Stimulated activated CD4-positive, alpha-beta T cell treated with anti-CD3 and anti-CD28 coated beads, Interleukin-2, amount 100 ng/mL, for 24 hours (primary cell): Measurements from ENCODE around the gene DAPL1.
A peak's percentile ranks its signal among the peaks of the same experiment; 100 is the strongest.

Experiments used
- DNase-seq, 2 donors: peaks; one replicate each; pipeline ENCODE4 v3.0.0-alpha.2; 2020

DAPL1 gene, protein sequence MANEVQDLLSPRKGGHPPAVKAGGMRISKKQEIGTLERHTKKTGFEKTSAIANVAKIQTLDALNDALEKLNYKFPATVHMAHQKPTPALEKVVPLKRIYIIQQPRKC

GRCh38 chr2:158795195-158795924 is at the start of gene DAPL1:
Gene DAPL1, plus strand, starts transcription at chr2:158795317. Its CDS starts 56 bp downstream, at chr2:158795373.
- DNase-seq, result no peak

DNA sequence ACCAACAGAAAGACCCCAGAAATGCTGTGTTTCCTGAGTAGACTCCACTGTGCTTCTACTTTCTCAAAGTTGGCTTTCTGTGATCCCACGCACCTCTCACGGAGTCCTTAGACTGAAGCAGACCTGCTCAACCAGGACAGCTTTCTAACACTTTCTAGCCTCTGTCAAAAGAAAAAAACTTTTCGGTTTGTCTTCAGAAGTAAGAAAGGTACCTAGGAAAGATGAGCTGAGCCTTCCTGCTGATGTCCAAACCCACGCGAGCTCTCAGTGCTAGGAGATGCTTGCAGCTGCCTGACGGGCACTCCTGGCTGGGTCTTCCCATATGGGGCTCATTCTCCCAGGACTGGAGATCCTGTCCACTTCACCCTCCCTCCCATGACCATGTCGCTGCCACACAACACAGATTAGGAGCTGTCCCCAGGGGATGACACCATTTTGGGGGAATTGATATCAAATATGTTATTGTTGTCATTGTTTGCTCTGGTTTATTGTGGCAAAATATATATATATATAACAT is 49.2 kb upstream of the DAPL1 start:
- no peak for DNase-seq

DNA sequence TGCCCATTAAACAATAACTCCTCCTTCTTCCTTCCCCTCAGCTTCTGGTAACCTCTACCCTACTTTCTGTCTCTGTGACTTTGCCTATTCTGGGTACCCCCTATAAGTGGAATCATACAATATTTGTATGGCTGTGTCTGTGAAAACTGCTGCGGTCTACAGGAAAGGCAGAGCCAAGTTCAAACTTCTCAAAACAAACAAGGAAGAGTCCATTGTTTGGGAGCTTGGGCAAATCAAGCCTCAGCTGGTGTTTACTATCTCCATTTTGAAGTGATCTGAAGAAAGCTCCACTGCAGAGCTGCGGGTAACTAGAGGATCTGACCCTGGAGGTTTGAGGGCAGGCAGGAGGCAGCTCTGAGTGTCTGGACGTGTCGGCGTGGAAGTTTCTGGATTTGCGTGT is 48.6 kb upstream of the DAPL1 start:
- DNase-seq, result no peak

DNA sequence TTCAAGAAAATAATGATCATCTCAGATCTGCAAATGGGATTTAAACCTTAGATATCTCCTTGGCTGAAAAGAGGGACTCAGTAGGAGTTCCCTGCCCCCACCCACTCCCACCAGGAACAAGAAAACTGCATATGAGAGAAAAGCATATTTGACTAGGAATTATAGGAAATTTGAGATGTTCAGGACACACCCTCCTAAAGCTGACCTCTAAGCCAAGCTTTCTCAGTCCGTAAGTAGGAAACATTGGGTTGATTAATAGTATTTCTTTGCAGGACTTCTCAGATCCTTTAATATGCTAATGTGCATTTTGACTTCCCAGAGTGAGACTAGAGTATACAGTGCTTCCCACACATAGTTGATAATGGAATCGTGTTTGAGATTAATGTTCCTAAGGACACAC is 47.8 kb upstream of the DAPL1 start:
- DNase-seq, result no peak

DNA sequence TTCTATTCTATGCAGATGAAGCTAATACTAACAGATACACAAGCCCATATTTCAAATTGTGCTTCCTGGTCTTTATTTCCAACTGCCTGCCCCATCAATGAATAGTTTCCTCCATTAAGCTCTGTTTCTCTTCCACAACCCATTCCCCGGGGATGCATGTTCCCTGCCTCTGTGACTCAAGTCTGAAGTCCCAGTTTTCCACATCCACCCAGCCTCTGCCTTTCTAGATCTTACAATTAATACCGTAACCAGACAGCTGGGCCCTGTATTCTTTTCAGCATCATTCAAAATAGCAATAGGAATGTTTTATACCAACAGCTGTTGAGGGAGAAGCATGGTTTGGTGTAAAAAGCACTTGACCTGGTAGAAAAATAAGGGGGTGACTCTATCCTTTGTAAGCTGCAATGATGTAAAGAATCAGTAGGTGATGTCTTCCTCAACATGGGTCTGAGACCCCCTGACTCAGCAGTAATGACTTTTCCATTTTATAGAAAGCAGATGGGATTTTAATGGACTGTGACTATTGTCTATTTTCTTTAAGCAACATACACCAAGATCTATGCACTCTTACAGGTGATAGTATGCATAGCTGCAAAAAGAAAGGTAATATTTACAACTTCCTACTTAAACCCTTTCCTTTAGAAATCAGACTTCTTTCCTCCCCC is 46.1 kb upstream of the DAPL1 start:
- DNase-seq, result no peak

GRCh38 chr2:158750458-158751125 is 44.5 kb upstream of the DAPL1 start:
- no peak for DNase-seq

DNA sequence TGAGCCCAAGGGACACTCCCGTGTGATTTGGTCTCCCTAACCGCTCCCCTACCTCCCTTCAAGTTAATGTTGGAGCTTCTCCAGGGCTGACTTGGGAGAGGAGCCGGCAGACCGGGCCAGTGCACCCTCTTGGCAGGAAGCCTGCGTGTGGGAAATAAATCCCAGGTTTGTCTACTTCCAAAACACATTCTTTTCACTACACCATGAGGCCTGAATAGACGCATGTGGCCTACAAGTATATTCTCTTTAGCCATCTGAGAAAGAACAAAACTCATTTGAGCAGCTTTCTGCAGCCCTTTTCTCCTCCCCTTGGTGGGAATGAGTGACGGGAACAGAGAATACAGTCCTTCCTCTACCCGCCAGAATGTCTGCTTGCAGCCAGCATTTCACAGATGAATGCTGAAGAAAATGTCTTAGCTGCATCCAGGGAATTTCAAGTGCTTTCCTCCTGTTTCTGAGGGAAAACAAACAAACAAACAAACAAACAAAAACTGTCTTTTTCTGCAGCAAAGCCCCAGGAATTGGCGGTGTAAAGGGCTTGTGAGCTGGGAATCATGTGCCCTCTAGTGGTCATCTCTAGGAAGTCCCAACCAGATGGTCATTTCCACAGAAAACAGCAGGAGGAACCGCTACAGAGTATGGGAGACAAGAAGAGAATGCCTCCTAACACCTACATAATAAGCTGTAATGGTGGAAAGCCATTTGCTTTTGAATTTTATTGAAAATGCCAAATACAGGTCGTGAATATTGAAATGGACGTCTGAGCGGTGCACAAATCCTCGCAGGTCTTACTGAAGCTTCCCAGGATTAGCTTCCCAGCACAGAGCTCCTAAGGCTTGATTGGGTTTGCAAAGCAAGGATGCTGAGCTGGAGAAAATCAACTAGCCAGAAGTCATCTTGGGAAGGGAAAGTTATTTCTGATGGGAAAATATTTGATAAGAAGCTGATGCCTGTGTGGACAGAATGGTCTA is 41.2 kb upstream of the DAPL1 start:
- DNase-seq, result peak; percentile 4 to 28

- peak in 1 of 2 donors; percentile 14 for DNase-seq
Measured at GRCh38 chr2:158755310-158756087, 39.6 kb upstream of the DAPL1 start.

DNA sequence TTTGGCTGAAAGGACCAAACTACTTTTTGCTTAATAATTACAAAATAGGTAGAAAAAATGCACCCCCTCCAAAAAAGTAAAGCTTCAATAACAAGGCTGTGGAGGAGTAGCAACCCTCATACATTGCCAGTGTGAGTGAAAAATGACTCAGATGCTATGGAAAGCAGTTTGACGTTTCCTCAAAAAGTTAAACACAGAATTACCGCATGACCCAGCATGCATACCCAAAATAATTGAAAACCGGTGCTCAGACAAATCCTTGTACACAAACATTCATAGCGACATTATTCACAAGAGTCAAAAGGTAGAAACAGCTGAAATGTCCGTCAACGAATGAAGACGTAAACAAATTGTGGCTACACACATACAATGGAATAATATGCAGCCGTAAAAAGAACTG is 38.8 kb upstream of the DAPL1 start:
- DNase-seq, result no peak

DNA sequence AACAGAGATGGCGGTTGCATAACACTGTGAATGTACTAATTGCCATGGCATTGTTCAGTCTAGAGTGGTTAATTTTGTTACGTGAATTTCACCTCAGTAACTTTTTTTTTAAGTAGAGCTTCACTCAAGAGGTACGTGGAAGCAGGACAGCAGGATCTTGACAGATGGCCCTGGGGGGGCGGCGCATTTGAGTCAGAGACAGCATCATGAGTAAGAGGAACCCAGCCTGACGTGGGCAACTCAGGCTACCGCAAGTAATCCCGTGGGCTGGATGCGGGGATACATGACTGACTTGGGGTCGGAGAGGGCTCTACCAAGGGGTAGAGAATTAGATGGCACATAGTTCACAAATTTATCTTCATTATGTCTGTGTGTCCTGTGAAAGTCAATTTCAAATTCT is 38.1 kb upstream of the DAPL1 start:
- DNase-seq, result no peak

GRCh38 chr2:158760887-158761286 is 34.2 kb upstream of the DAPL1 start:
- no peak for DNase-seq

DNA sequence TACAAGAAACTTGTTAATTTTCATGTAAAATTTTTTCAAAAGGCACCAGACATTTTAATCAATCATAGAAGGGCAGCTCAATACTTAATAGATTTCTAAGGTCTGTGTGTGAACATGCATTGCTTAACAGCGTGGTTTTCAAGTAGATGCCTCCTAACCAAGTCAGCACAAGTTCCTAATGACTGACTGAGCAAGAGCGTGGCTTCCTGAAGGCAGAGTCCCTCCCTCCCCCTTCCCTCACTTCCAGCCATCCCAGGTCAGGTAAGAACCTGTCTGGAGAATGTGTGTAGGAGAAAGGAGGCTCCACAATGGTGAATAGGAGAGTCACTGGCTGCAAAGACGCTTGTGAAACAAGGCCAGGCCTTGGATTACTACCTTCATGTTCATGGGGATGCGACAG is 33.5 kb upstream of the DAPL1 start:
- no peak for DNase-seq

DNA sequence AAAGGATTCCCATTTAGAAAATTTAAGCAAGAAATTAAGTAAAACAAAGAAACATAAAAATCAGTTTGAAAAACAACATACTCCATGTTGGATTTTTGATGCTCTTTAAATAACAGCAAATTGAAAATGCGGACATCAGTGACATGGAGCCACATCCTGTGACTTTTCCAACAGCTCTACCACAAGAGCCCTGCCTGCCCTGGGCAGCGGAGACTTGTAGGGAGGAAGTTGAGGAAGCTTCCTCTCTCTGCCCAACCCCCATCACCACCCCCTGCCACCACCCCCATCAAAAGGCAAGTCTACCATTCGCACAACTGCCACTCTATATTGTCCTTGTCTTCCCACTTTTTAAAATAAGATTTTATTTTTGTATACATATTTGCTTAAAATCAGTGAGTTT is 32.8 kb upstream of the DAPL1 start:
- DNase-seq, result no peak

DNA sequence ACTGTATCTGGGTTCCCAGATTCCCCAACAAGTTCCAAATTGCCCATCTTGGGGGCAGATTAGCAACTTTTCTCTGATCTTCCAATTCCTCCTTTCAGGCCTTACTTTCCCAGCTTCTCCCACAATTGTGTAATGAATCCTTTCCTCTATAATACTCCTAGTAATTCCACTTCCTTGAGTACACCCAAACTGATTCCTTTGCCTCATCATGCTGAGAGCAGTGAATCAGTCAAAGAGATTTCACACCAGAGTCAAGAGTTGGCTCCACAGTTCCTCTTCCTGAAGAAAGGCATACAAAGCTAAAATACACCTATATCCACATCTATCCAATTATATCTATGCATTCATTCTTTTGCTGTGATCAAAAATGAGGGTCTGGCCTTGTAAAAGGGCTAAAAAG is 28.6 kb upstream of the DAPL1 start:
- no peak for DNase-seq

- DNase-seq, result no peak
Measured at GRCh38 chr2:158772306-158773078, 22.6 kb upstream of the DAPL1 start.

GRCh38 chr2:158773121-158773520 is 22.0 kb upstream of the DAPL1 start:
- DNase-seq, result no peak

GRCh38 chr2:158774681-158775080 is 20.4 kb upstream of the DAPL1 start:
- no peak for DNase-seq

DNA sequence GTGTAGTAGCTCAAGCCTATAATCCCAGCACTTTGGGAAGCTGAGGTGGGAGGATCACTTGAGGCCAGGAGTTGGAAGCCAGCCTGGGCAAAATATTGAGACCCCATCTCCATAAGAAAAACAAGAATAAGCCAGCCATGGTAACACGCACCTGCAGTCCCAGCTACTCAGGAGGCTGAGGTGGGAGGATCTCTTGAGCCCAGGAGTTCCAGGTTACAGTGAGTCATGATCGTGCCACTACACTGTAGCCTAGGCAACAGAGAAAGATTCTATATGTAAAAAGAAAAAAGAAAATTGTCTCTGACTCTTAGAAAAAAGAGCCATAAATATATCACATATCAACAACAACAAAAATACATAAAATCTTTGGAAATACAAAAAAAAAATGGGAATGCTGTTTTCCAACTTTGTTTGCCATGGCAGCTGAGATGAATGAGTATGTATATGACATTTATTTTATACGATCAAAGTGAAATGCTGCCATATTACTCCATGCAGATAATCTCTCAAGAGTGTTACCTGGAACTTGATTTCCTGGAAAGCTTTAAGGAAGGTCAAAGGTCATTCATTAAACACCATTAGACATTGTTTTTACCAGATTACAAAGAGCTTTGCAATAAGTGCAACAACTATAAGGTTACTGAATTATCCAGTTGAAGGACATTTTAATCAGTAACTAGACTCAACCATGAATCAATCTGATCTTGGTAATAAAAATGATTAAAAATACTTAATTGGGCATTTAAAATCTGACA is 19.7 kb upstream of the DAPL1 start:
- DNase-seq, result no peak

DNA sequence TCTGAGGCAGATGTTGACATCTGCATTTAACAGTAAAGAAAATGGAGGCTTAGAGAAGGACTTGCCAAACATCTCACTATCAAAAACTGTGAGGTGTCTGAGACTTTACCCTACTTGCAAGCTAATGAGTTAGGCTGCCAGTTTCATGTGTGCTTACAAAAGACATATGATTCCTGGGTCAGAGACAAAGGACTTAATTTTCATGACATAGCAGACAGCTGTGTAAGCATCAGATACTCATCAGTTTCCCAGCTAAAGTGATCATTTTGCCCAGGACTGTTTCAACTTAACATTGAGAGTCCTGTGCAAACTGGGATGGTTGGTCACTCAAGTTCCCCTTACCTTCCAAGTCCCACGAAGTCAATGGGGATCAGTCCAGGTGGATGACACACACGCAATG is 18.9 kb upstream of the DAPL1 start:
- DNase-seq, result no peak

- DNase-seq, result no peak
Measured at GRCh38 chr2:158777077-158777476, 18.0 kb upstream of the DAPL1 start.
